ENCODE data around the gene CALN1. TPM values are rescaled to one million over a fixed set of nuclear protein-coding genes. Genes with fewer than 3 reads are reported as not detected.

CALN1 gene
- total RNA-seq, 1 donor from 2014 or later, result not detected

DNA sequence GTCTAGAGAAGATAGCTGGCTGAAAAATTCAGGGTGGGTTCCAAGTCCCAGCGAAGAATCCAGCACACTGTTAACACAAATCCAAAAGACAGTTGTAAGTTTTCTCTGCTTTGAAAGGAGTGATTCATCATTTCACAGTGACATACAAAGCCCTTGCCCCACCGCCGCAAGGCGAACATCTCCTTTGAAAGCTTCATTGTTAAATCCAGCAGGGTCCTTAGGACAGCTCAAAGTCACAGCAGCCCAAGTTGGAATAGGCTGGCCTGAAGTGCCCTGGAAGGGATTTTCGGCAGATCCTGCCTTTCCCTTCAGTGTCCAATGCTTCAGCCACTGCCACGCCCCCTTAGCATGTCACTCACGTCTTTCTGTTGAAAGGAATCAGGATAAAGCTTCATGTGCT lies 526.1 kb downstream of the CALN1 start:
- TF ChIP-seq EZH2 (IDR thresholded peaks at IDR 0.05; ENCODE audit: insufficient read depth, low read length), result no peak
- Histone ChIP-seq H3K27ac (ENCODE audit: low read depth, low read length) (no peak overlapping the region), H2AFZ (ENCODE audit: low read depth, low read length) (peak overlapping the region; percentile 74), H3K79me2 (ENCODE audit: insufficient read depth, low read length) (no peaks in the 10 kb centered on the region), H3K4me1 (ENCODE audit: insufficient read depth, low read length) (no peaks in the 10 kb centered on the region), H3K36me3 (ENCODE audit: insufficient read depth, low read length) (no peaks in the 10 kb centered on the region), H3K9ac (ENCODE audit: low read length) (no peak overlapping the region), H3K9me3 (ENCODE audit: insufficient read depth, low read depth, low read length) (peaks cover 4% of the 10 kb centered on the region), H4K20me1 (ENCODE audit: insufficient read depth, low read length) (no peaks in the 10 kb centered on the region), H3K4me3 (ENCODE audit: insufficient read depth, low read depth, low read length) (peak overlapping the region; percentile 40), H3K4me2 (ENCODE audit: low read length) (peak overlapping the region; percentile 75), H3K27me3 (ENCODE audit: insufficient read depth, low read length) (no peaks in the 10 kb centered on the region)
- FAIRE-seq (no peak), DNase-seq (ENCODE audit: low read depth) (no peak)
- Mint-ChIP-seq H3K36me3 (ENCODE audit: low read depth, unreplicated experiment) (no peaks in the 10 kb centered on the region), H3K4me1 (ENCODE audit: low read depth, unreplicated experiment) (peaks cover 6% of the 10 kb centered on the region), H3K4me3 (ENCODE audit: unreplicated experiment) (no peak overlapping the region), H3K27me3 (ENCODE audit: low read depth, unreplicated experiment) (no peaks in the 10 kb centered on the region), H3K9me3 (ENCODE audit: unreplicated experiment) (peaks cover 7% of the 10 kb centered on the region), H3K27ac (ENCODE audit: unreplicated experiment) (no peak overlapping the region)

DNA sequence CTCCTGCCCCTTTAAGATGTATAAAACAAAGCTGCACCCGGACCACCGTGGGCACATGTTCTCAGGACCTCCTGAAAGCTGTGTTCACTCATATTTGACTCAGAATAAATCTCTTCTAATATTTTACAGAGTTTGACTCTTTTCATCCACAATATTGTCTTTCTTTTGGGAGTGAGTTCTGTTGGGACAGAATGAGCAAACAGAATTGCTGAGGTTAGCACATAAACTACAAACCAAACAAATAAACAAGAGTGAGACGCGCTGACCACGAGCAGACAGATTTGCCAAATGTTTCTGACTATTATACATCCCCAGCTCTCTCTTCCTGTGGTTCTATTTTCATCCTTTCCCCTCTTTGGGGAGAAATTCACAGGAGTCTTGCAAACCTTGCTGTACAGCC lies 526.7 kb downstream of the CALN1 start:
- no peaks in the 10 kb centered on the region for H4K20me1 ChIP-seq (ENCODE audit: insufficient read depth, low read length)
- H3K4me2 ChIP-seq (ENCODE audit: low read length), result peak overlapping the region; percentile 75
- no peaks in the 10 kb centered on the region for H3K36me3 ChIP-seq (ENCODE audit: insufficient read depth, low read length)
- H3K79me2 ChIP-seq (ENCODE audit: insufficient read depth, low read length), result no peaks in the 10 kb centered on the region
- peaks cover 4% of the 10 kb centered on the region for H3K9me3 ChIP-seq (ENCODE audit: insufficient read depth, low read depth, low read length)
- FAIRE-seq (no peak), DNase-seq (ENCODE audit: low read depth) (no peak)
- peak overlapping the region; percentile 41 for H2AFZ ChIP-seq (ENCODE audit: low read depth, low read length)
- no peaks in the 10 kb centered on the region for H3K27me3 Mint-ChIP-seq (ENCODE audit: low read depth, unreplicated experiment)
- TF ChIP-seq CTCF (IDR thresholded peaks at IDR 0.05; ENCODE audit: insufficient read depth, low read depth, low read length) (no peak), EZH2 (IDR thresholded peaks at IDR 0.05; ENCODE audit: insufficient read depth, low read length) (no peak)
- H3K4me3 Mint-ChIP-seq (ENCODE audit: unreplicated experiment), result no peak overlapping the region
- no peaks in the 10 kb centered on the region for H3K4me1 ChIP-seq (ENCODE audit: insufficient read depth, low read length)
- H3K27ac Mint-ChIP-seq (ENCODE audit: unreplicated experiment), result no peak overlapping the region
- no peaks in the 10 kb centered on the region for H3K36me3 Mint-ChIP-seq (ENCODE audit: low read depth, unreplicated experiment)
- H3K9me3 Mint-ChIP-seq (ENCODE audit: unreplicated experiment), result peaks cover 7% of the 10 kb centered on the region
- H3K4me1 Mint-ChIP-seq (ENCODE audit: low read depth, unreplicated experiment), result peaks cover 6% of the 10 kb centered on the region
- no peak overlapping the region for H3K4me3 ChIP-seq (ENCODE audit: insufficient read depth, low read depth, low read length)
- H3K27me3 ChIP-seq (ENCODE audit: insufficient read depth, low read length), result no peaks in the 10 kb centered on the region
- H3K27ac ChIP-seq (ENCODE audit: low read depth, low read length), result no peak overlapping the region
- no peak overlapping the region for H3K9ac ChIP-seq (ENCODE audit: low read length)

DNA sequence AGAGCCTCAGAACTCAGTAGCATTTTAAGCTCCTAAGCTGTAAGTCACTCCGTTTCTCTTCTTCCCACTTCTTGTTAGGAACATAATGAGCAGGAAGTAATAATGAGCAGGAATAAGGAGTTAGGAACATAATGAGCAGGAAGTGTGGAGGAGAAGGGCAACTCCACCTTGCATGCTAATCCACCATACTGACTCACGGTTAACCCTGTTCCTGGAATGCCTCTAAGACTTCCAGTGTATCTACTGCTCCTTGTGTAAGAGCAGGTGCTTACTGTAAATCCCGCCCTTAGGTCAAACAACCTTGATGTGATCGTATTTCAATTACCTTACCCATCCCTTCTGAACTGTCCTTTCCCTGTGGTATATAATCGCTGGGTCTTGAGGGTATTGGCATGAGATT lies 528.7 kb downstream of the CALN1 start:
- H3K4me1 ChIP-seq (ENCODE audit: insufficient read depth, low read length), result no peaks in the 10 kb centered on the region
- H4K20me1 ChIP-seq (ENCODE audit: insufficient read depth, low read length), result no peaks in the 10 kb centered on the region
- H3K4me3 Mint-ChIP-seq (ENCODE audit: unreplicated experiment), result no peak overlapping the region
- DNase-seq (ENCODE audit: low read depth) (no peak), FAIRE-seq (no peak)
- peaks cover 12% of the 10 kb centered on the region for H3K27me3 Mint-ChIP-seq (ENCODE audit: low read depth, unreplicated experiment)
- H3K36me3 ChIP-seq (ENCODE audit: insufficient read depth, low read length), result no peaks in the 10 kb centered on the region
- no peak overlapping the region for H2AFZ ChIP-seq (ENCODE audit: low read depth, low read length)
- no peaks in the 10 kb centered on the region for H3K79me2 ChIP-seq (ENCODE audit: insufficient read depth, low read length)
- no peaks in the 10 kb centered on the region for H3K36me3 Mint-ChIP-seq (ENCODE audit: low read depth, unreplicated experiment)
- TF ChIP-seq CTCF (IDR thresholded peaks at IDR 0.05; ENCODE audit: insufficient read depth, low read depth, low read length) (no peak), EZH2 (IDR thresholded peaks at IDR 0.05; ENCODE audit: insufficient read depth, low read length) (no peak)
- H3K27ac ChIP-seq (ENCODE audit: low read depth, low read length), result no peak overlapping the region
- H3K27ac Mint-ChIP-seq (ENCODE audit: unreplicated experiment), result no peak overlapping the region
- H3K9me3 ChIP-seq (ENCODE audit: insufficient read depth, low read depth, low read length), result peaks cover 4% of the 10 kb centered on the region
- H3K4me1 Mint-ChIP-seq (ENCODE audit: low read depth, unreplicated experiment), result peaks cover 6% of the 10 kb centered on the region
- peaks cover 4% of the 10 kb centered on the region for H3K9me3 Mint-ChIP-seq (ENCODE audit: unreplicated experiment)
- H3K27me3 ChIP-seq (ENCODE audit: insufficient read depth, low read length), result no peaks in the 10 kb centered on the region
- no peak overlapping the region for H3K4me3 ChIP-seq (ENCODE audit: insufficient read depth, low read depth, low read length)
- no peak overlapping the region for H3K4me2 ChIP-seq (ENCODE audit: low read length)
- H3K9ac ChIP-seq (ENCODE audit: low read length), result no peak overlapping the region

Data from astrocyte (in vitro differentiated cells and primary cell).